Activated effector memory CD4-positive, alpha-beta T cell treated with Interleukin-2 at 50 U/mL for 16 hours (primary cell): ENCODE data around the gene PGPEP1.
"Not testable (repeated sequence)": the region's sequence is repeated elsewhere in the genome, so short reads cannot be mapped to it uniquely, and the experiment has no call there.

Experiments used
- DNase-seq: peaks from one replicate; pipeline ENCODE4 v3.0.0-alpha.2; 2020

PGPEP1 gene

GRCh38 chr19:18308051-18308947 lies 32.1 kb upstream of the PGPEP1 start:
- DNase-seq: no peak

DNA sequence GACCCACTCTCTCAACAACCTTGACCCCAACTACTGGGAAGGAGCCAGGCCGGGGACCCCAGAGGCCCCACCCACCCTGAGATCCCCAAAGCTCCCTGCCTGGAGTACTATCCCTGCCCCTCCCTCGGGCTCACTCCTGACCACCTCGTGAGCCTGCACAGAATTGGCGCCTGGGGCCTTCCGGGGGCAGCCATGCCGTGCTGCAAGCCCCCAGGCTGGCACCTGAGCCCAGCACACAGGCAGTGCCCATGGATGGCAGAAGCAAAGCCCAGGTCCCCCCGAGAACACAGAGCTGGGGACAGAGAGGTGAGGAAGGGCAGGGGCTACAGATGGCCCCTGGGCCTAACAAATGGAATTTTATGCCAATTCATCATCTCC lies 31.5 kb upstream of the PGPEP1 start:
- no peak for DNase-seq

DNA sequence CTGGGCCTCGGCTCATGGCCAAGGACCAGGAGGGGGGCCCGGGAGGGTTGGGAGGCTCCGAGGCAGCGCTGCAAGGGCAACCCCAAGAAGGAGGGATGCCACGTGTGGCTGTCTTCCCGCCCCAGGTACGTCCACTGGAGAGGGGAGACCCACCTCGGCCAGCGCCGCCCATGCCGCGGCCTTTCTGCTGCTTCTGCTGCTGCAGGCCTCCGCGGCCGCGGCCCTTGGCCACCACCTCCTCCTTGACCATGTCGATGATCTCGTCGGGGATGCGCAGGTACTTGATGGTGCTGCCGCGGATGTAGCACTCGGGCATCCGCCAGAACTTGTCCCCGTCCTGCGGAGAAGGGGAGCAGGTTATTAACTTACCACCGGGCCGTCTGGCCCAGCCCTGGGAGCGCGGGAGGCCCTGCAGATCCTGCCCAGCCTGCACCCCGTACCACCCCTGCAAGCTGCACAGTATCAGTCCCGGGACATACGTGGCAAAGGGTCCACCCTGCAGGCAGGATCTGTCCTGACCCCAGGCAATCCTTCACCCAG lies 30.8 kb upstream of the PGPEP1 start:
- DNase-seq: no peak

- DNase-seq: no peak
Measured at GRCh38 chr19:18310118-18310909, 30.1 kb upstream of the PGPEP1 start.

DNA sequence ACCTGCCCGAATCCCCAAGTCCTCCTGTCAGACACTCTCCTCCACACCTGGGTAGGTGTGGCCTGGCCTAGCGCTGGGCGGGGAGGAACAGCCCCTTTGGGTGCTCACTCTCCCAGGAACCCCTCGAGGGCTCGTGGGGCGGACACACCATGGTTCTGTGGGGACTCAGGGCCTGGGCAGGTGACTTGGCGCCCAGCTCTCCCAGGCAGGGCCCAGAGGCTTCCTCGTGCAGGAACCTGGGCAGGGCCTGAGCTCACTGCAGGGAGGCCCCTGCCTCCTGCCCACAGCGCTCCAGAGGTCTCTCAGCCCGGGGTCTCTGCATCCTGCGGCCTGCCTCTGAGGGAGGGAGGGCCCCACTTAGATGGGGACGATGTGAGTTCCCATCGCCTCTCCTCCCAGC lies 29.4 kb upstream of the PGPEP1 start:
- no peak for DNase-seq

GRCh38 chr19:18311502-18312091 lies 28.8 kb upstream of the PGPEP1 start:
- no peak for DNase-seq

- no peak for DNase-seq
Measured at GRCh38 chr19:18312092-18312534, 28.3 kb upstream of the PGPEP1 start.

DNA sequence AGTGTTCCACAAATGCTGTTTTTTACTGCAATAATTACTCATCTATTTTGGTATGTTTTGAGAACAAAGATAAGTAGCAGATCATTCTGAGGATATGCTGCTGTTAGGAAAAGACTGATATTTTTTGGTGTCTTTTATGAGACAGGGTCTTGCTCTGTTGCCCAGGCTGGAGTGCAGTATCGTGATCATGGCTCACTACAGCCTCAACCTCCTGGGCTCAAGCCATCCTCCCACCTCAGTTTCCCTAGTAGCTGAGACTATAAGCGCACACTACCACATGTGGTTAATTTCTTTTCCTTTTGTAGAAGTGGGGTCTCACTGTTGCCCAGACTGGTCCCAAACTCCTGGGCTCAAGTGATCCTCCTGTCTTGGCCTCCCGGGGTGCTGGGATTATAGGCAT lies 27.0 kb upstream of the PGPEP1 start:
- no peak for DNase-seq

GRCh38 chr19:18317961-18318800 lies 22.2 kb upstream of the PGPEP1 start:
- DNase-seq: peak; percentile 38

- no peak for DNase-seq
Measured at GRCh38 chr19:18319591-18320135, 20.7 kb upstream of the PGPEP1 start.

DNA sequence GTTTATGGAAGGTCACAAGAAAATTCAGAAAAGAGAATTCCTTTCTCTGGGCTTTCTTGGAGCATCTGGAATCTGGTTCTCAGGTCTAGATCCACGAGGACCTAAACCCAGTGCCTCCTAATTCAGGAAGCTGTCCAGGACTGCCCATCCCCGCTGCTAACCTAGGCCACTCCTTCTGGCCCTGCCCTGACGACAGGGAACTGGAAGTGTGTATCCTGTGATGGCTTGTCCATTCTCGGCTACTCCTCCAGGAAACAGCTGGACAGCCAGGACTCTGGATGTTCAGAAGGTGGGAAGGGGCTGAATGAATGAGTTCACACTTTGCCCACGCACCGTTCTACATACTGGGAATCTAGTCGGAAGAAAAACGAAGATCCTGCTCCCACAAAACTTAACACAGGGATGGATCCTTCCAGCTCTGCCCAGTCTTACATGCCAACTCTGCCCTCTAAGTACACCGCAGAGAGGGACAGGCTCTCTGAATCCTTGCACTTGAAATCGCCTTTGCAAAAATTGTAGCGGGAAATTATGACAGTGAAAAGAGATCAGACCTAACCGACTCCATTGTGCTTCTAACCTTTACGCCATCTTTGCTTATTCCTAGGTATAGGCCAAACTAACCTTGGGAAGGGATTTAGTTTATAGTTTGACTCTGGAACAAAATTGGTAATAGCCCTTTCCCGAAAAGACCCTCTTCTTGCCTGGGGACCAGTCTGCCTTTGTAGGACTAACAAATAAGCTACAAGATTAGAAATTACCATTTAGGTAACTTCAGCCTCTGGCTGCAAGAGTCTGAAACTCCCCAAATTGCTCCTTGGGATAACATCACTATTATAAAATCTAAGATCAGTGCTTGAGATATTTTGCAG lies 19.3 kb upstream of the PGPEP1 start:
- DNase-seq: no peak

- DNase-seq: no peak
Measured at GRCh38 chr19:18321734-18322102, 18.7 kb upstream of the PGPEP1 start.

DNA sequence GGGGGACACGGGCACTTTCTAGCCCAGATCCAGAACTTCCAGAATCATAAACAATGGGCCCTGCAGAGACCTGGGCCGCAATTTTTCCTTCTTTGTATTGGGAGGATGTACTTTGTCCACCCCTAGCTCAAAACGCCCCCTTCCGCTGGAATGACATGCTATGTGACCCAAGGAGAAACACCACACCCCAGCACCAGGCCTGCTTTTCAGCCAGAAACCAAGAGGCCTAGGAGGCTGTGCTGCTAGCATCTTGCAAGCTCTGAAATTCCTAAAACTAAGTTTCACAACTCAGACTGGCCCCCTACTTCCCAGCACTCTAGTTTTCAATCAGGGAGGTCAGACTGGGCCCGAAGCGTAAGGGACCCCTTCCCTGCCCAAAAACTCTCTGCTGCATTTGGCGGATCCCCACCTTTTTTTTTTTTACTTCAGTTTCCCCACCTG lies 18.1 kb upstream of the PGPEP1 start:
- no peak for DNase-seq

DNA sequence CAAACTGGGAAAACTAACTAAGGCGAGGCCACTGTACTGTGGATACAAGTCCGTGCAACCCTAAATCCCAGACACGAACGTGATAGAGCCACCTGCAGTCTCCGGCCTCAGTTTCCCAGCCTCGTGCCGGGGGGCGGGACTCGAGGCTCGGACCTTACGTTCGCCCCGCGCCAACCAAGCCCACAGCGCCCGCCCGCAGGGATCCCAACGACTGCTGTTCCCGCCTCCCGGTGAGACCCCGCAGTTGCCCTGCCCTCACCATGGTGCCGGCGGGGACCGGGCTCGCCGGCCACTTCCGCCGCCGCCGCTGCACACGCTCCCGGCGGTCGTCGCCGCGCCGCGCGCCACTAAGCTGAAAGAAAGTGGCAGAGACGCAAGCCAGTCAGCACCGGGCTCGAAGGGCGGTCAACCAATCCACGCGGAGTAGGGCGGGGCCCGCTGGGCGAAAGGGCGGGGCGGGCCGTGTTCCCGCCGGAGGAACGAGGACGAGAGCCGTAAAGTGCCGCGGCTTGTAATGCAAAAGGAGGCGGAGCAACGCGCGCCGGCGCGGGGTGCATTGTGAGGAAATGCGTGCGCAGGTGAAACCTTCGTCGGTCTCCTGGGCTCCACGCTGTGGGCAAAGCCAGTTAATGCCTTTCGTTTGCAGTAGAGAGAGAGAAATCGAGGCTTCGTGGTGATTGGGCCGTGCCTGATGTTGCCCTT lies 17.5 kb upstream of the PGPEP1 start, which contains the start of gene LSM4:
Gene LSM4, minus strand, starts transcription at position 318 of the 702 bp plus-strand sequence. Its CDS starts 56 bp downstream, at position 262.
- peak; percentile 100 for DNase-seq

GRCh38 chr19:18324373-18324731 lies 16.0 kb upstream of the PGPEP1 start:
- DNase-seq: not testable (repeated sequence)

- no peak for DNase-seq
Measured at GRCh38 chr19:18326772-18327171, 13.6 kb upstream of the PGPEP1 start.

DNA sequence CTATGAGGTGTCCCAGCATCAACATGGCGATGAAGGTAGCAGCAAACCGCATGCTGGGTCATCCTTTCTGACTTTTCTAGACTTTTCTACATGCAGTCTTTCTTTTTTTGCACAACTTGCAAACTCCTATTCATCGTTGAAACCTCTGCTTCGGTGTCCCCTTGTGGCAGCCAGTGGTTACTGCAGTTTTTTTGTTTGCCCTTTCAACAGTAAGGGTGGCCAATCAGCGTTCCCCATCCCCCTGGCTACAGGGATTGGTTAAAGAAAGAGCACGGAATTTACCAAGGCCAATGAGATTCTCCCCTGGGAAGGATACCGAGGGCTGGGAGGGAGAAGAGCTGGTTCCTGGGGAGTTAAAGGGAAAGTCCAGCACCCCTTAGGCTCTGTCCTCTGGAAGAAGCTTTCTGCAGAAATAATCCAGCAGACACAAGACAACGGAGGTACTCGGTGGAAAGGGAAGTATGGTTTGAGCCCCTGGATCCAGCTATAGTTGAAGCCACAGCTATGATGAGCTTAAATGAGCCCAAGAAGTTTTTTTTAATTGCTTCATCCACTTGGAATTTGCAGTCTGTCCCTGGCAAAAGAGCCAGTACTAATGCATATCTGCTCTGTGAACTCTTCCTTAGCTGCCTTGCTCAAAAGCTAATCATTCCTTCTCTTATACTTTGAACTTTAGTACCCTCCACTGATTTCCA lies 11.9 kb upstream of the PGPEP1 start:
- peak; percentile 82 for DNase-seq

DNA sequence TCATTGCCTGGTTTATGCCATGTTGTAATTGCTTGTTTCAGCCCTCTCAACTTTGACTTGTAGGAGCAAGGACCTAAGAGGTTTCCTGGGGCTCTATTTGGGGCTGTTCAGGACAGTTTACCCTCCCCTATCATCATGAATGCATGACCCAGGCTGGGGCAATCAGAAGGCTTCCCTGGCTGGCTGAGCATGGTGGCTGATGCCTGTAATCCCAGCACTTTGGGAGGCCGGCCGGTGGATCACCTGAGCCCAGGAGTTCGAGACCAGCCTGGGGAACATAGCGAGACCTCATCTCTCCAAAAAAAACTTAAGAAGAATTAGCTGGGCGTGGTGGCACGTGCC lies 11.4 kb upstream of the PGPEP1 start:
- no peak for DNase-seq

DNA sequence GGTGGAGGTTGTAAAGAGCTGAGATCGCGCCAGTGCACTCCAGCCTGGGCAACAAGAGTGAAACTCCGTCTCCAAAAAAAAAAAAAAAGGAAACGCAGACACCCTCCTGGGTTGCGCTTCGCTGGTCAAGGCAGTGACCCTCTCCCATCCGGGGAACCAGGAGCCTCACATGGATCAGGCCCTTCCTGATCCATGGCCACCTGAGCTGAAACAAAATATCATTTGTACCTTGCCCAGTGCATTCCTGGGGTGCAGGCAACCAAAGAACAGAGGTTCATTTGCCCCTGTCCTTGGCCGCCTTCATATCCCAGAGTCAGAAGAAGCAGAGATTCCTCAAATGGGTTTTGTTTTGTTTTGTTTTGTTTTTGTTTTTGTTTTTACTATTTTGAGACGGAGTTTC lies 9.5 kb upstream of the PGPEP1 start:
- DNase-seq: no peak
